Measurements from ENCODE around the gene ATP6V0A1. TPM values are rescaled to one million over a fixed set of nuclear protein-coding genes. Genes with fewer than 3 reads are reported as not detected.
A peak's percentile ranks its signal among the peaks of the same experiment; 100 is the strongest.

The ATP6V0A1 gene
- total and polyA plus RNA-seq, 4 donors: 31.5 to 94.6 (median 45.2) TPM

DNA sequence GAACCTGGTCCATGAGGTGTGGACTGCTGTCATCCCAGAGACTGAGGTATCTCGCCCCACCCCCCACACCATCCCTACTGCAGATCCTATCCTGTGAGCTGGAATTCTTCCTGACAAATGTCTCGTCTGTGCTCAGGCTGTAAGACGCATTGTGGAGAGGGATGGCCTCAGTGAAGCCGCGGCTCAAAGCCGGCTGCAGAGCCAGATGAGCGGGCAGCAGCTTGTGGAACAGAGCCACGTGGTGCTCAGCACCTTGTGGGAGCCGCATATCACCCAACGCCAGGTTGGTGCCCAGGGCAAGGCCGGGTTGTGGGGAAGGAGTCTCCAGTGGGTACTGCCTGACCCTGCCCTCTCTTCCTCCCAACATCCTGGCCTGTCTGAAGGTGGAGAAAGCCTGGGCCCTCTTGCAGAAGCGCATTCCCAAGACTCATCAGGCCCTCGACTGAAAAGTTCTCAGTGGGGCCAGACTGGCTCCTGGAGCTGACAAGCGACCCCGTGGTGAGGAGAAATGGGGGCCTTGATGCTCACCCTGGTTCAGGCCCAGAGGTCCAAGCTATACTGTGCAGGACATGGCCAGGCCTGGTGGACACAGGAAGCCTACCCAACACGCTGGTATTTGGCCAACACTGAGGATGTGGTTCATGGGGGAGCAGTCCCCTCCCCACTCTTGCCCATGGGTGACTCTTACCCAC lies 107.0 kb downstream of the ATP6V0A1 start:
- WGBS: 94% methylated on average over 16 of the region's 16 CpGs
- Histone ChIP-seq H3K4me3 (ENCODE audit: low read depth in 1 of 3, low read length in 3 of 3) (no peak overlapping the region), H3K36me3 (ENCODE audit: control insufficient read depth in 4 of 4, insufficient read depth in 3 of 4, low read depth in 1 of 4, low read length in 3 of 4) (peaks cover 7 to 28% (median 20%) of the 10 kb centered on the region in 4 donors), H3K4me1 (ENCODE audit: control insufficient read depth in 4 of 4, insufficient read depth in 4 of 4, low read length in 3 of 4) (peaks cover 15 to 75% (median 59%) of the 10 kb centered on the region in 4 donors), H3K27me3 (ENCODE audit: control insufficient read depth in 4 of 4, insufficient read depth in 4 of 4, low read length in 3 of 4) (no peaks in the 10 kb centered on the region), H3K9ac (ENCODE audit: low read depth in 1 of 2, low read length in 2 of 2) (peak overlapping the region in 1 of 2 donors; percentile 3), H3K9me3 (ENCODE audit: control insufficient read depth in 4 of 4, low read length in 3 of 4) (no peaks in the 10 kb centered on the region), H3K27ac (ENCODE audit: low read depth in 1 of 2, low read length in 2 of 2) (peak overlapping the region in 1 of 2 donors; percentile 75)
- TF ChIP-seq SP1 (IDR thresholded peaks at IDR 0.05) (no peak), HNF4G (IDR thresholded peaks at IDR 0.05) (no peak), YY1 (IDR thresholded peaks at IDR 0.05) (no peak), HNF4A (conservative IDR thresholded peaks at IDR 0.05) (no peak), REST (IDR thresholded peaks at IDR 0.05) (no peak), TAF1 (conservative IDR thresholded peaks at IDR 0.05) (no peak), NR2F2 (IDR thresholded peaks at IDR 0.05) (no peak), RXRA (IDR thresholded peaks at IDR 0.05) (no peak), FOXA1 (IDR thresholded peaks at IDR 0.05) (no peak), GABPA (IDR thresholded peaks at IDR 0.05 in 1 of 2, conservative IDR thresholded peaks at IDR 0.05 in 1 of 2) (no peak), RAD21 (IDR thresholded peaks at IDR 0.05) (no peak)
- TF ChIP-seq, protein P1, sequence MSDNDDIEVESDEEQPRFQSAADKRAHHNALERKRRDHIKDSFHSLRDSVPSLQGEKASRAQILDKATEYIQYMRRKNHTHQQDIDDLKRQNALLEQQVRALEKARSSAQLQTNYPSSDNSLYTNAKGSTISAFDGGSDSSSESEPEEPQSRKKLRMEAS (IDR thresholded peaks at IDR 0.05): no peak
- TF ChIP-seq, protein P2, sequence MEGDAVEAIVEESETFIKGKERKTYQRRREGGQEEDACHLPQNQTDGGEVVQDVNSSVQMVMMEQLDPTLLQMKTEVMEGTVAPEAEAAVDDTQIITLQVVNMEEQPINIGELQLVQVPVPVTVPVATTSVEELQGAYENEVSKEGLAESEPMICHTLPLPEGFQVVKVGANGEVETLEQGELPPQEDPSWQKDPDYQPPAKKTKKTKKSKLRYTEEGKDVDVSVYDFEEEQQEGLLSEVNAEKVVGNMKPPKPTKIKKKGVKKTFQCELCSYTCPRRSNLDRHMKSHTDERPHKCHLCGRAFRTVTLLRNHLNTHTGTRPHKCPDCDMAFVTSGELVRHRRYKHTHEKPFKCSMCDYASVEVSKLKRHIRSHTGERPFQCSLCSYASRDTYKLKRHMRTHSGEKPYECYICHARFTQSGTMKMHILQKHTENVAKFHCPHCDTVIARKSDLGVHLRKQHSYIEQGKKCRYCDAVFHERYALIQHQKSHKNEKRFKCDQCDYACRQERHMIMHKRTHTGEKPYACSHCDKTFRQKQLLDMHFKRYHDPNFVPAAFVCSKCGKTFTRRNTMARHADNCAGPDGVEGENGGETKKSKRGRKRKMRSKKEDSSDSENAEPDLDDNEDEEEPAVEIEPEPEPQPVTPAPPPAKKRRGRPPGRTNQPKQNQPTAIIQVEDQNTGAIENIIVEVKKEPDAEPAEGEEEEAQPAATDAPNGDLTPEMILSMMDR (IDR thresholded peaks at IDR 0.05; ENCODE audit: low read depth, low read length, missing input control): no peak
- TF ChIP-seq, protein P3, sequence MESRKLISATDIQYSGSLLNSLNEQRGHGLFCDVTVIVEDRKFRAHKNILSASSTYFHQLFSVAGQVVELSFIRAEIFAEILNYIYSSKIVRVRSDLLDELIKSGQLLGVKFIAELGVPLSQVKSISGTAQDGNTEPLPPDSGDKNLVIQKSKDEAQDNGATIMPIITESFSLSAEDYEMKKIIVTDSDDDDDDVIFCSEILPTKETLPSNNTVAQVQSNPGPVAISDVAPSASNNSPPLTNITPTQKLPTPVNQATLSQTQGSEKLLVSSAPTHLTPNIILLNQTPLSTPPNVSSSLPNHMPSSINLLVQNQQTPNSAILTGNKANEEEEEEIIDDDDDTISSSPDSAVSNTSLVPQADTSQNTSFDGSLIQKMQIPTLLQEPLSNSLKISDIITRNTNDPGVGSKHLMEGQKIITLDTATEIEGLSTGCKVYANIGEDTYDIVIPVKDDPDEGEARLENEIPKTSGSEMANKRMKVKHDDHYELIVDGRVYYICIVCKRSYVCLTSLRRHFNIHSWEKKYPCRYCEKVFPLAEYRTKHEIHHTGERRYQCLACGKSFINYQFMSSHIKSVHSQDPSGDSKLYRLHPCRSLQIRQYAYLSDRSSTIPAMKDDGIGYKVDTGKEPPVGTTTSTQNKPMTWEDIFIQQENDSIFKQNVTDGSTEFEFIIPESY (IDR thresholded peaks at IDR 0.05): no peak
- TF ChIP-seq, protein P4, sequence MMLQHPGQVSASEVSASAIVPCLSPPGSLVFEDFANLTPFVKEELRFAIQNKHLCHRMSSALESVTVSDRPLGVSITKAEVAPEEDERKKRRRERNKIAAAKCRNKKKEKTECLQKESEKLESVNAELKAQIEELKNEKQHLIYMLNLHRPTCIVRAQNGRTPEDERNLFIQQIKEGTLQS (IDR thresholded peaks at IDR 0.05): no peak
- DNase-seq (ENCODE audit: low spot score): no peak
